ENCODE data around the gene TMEM204.
"Not testable (repeated sequence)": the region's sequence is repeated elsewhere in the genome, so short reads cannot be mapped to it uniquely, and the experiment has no call there.

TMEM204 gene

DNA sequence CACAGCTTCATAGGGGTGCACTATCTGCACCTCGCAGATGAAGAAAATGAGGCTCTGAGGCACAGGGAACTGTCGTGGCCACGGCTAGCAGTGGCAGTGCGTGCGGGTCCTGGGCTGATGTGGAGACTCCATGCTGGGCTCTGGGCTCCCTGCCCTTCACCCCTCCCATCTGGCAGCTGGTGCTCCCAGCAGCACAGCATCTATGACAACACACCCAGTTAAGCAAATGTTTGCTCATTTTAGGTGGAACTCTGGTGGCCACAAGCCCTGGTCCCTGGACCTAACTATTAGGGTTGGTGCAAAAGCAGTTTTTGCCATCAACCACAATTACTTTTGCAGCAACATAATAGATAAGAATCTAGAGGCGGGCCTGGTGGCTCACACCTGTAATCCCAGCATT lies 47.5 kb downstream of the TMEM204 start:
- whole genome bisulfite sequencing, 2 experiments (ENCODE audit: insufficient coverage in 2 of 2) = 94 to 97% methylated on average over 5 to 6 of the region's 6 CpGs
- H3K36me3 ChIP-seq (ENCODE audit: control insufficient read depth, insufficient read depth, low read length) = peaks cover 65% of the 10 kb centered on the region

DNA sequence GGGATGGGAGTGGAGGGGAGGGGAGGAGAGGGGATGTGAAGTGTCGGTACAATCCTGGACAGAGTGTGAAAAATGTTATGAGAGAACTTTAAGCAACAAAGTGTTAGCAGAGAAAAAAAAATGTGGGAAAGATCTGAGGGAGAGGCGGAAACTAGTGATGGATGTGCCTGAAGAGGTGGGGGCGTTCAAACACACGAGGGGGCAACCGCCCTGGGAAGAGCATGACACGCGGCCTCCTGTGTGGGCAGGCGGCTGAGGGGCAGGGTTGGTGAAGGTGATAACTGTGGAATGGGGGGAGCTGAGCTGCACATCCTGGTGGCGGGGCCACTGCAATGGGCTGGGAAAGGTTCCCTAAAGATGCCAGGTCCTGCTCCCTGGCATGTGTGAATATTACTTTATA lies 48.3 kb downstream of the TMEM204 start:
- no peaks in the 10 kb centered on the region for H3K9me3 ChIP-seq (ENCODE audit: control insufficient read depth, low read length)
- no peaks in the 10 kb centered on the region for H3K4me1 ChIP-seq (ENCODE audit: control insufficient read depth, insufficient read depth, low read length, poor library complexity, severe bottlenecking)
- H3K4me3 ChIP-seq (ENCODE audit: extremely low read depth, insufficient read depth, low read length, poor library complexity, severe bottlenecking) = no peak overlapping the region
- H3K36me3 ChIP-seq (ENCODE audit: control insufficient read depth, insufficient read depth, low read length) = peaks cover 73% of the 10 kb centered on the region
- no peak overlapping the region for H3K27ac ChIP-seq (ENCODE audit: low read depth, low read length, severe bottlenecking)
- WGBS, 2 experiments (ENCODE audit: insufficient coverage in 2 of 2) = 94 to 96% methylated on average over 7 to 9 of the region's 9 CpGs

More for the DNA sequence above, 47.5 kb downstream of the TMEM204 start:
- H3K9me3 ChIP-seq (ENCODE audit: control insufficient read depth, low read length) = no peaks in the 10 kb centered on the region
- no peaks in the 10 kb centered on the region for H3K4me1 ChIP-seq (ENCODE audit: control insufficient read depth, insufficient read depth, low read length, poor library complexity, severe bottlenecking)
- no peak overlapping the region for H3K4me3 ChIP-seq (ENCODE audit: extremely low read depth, insufficient read depth, low read length, poor library complexity, severe bottlenecking)
- no peak overlapping the region for H3K27ac ChIP-seq (ENCODE audit: low read depth, low read length, severe bottlenecking)

DNA sequence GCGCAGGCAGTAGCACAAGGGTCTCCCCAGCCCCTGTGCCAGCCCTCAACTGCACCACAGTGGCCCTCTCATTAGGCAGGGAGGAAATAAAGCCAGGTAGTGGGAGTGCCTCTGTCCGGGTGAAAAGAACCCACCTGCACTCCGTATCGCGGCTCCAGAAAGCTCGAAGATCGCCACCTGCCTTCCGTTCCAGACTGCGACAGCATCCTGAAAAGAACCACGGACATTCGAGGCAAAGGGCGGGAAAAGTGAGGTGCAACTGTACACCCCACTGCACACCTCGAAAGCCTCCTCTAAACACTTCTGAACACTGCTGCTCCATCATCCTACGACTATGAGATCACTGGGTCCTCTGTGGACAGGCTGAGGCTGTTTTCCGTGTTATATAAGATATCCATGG lies 49.7 kb downstream of the TMEM204 start:
- Histone ChIP-seq H3K4me1 (ENCODE audit: control insufficient read depth, insufficient read depth, low read length, poor library complexity, severe bottlenecking) (no peaks in the 10 kb centered on the region), H3K9me3 (ENCODE audit: control insufficient read depth, low read length) (no peaks in the 10 kb centered on the region), H3K36me3 (ENCODE audit: control insufficient read depth, insufficient read depth, low read length) (peaks cover 74% of the 10 kb centered on the region), H3K4me3 (ENCODE audit: extremely low read depth, insufficient read depth, low read length, poor library complexity, severe bottlenecking) (no peak overlapping the region), H3K27ac (ENCODE audit: low read depth, low read length, severe bottlenecking) (no peak overlapping the region)
- WGBS, 2 experiments (ENCODE audit: insufficient coverage in 2 of 2) = 92 to 93% methylated on average over 12 to 13 of the region's 15 CpGs

DNA sequence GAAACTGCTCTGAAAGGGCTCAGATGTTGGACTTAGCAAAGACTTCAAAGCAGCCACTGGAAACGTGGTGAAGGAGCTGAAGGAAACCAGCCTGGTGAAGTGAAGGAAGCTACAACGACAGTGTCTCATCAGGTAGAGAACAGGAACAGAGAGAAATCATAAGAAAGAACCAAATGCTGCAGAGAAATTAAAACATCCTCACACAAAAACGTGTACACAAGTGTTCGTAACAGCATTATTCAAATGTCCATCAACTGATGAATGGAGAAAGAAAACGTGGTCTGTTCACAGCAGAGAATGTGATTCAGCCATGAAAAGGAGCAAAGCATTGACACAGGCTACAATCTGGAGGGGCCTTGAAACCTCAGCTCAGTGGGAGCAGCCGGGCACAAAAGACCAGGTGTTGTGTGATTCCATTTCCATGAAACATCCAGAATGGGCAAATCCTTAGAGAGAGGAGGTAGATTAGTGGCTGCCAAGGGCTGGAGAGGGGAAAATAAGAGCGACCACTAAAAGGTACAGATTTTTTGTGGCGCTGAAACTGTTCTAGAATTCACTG lies 51.5 kb downstream of the TMEM204 start:
- no peak overlapping the region for H3K4me3 ChIP-seq (ENCODE audit: extremely low read depth, insufficient read depth, low read length, poor library complexity, severe bottlenecking)
- H3K9me3 ChIP-seq (ENCODE audit: control insufficient read depth, low read length) = no peaks in the 10 kb centered on the region
- H3K27ac ChIP-seq (ENCODE audit: low read depth, low read length, severe bottlenecking) = no peak overlapping the region
- peaks cover 67% of the 10 kb centered on the region for H3K36me3 ChIP-seq (ENCODE audit: control insufficient read depth, insufficient read depth, low read length)
- H3K4me1 ChIP-seq (ENCODE audit: control insufficient read depth, insufficient read depth, low read length, poor library complexity, severe bottlenecking) = no peaks in the 10 kb centered on the region
- WGBS, 2 experiments (ENCODE audit: insufficient coverage in 2 of 2) = 85 to 90% methylated on average over 4 to 7 of the region's 8 CpGs

DNA sequence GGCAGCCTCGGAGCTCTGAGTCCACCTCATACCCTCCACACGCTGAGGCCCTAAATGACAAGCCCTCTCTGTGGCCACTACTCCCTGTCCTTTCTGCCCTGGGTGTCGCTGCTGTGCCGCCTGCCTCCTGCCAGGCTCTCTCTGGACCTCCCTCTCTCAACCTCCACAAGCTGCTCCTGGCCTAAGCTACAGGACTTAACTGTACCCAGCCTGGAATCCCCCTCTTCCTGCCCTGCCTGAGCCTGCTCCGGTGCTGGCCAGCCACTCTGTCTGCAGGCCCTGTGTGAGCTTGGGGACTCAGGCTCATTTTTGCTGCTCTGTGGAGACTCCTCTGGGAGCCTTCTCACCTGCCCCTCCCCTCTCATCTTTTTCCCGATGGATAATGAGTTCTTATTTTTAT lies 56.9 kb downstream of the TMEM204 start:
- 92 to 96% methylated on average over 4 to 5 of the region's 6 CpGs for WGBS, 2 experiments (ENCODE audit: insufficient coverage in 2 of 2)
- no peaks in the 10 kb centered on the region for H3K4me1 ChIP-seq (ENCODE audit: control insufficient read depth, insufficient read depth, low read length, poor library complexity, severe bottlenecking)
- no peak overlapping the region for H3K4me3 ChIP-seq (ENCODE audit: extremely low read depth, insufficient read depth, low read length, poor library complexity, severe bottlenecking)
- no peak overlapping the region for H3K27ac ChIP-seq (ENCODE audit: low read depth, low read length, severe bottlenecking)
- no peaks in the 10 kb centered on the region for H3K9me3 ChIP-seq (ENCODE audit: control insufficient read depth, low read length)
- H3K36me3 ChIP-seq (ENCODE audit: control insufficient read depth, insufficient read depth, low read length) = peaks cover 19% of the 10 kb centered on the region

DNA sequence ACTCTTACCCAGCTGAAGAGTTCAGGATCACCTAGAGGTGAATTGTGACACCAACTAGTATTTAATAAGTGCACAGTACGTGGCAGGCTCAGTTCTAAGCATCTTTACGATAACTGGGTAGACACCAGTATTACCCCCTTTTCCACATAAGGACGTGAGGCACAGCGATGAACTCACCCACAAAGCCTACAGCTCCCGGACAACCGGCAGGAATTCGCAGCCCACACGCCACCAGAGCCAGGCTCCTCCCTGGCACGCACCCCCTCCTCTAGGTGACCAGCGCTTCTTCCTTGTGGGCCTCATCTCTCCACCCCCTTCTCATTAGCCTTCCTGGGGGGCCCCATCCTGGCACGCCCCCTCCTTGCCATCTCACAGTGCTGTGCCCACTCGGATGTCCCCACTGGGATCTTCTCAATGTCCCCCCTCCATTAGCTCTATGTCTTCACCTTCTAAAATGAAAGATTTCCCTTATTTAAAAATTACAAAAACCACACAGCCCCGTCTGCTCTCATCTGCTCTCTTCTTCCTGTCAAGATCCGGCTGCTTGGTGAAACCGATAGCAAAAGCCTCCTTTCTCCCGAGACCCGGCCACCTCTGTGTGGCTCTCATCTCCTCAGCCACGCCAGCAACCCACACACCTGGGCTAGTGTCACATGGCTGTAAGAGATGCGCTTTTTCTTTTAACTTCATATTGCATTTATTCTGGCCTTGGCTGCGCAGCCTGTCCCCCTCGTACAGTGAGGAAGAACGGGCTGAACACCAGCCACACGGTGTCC lies 57.7 kb downstream of the TMEM204 start:
- Histone ChIP-seq H3K4me3 (ENCODE audit: extremely low read depth, insufficient read depth, low read length, poor library complexity, severe bottlenecking) (no peak overlapping the region), H3K27ac (ENCODE audit: low read depth, low read length, severe bottlenecking) (no peak overlapping the region), H3K36me3 (ENCODE audit: control insufficient read depth, insufficient read depth, low read length) (peaks cover 14% of the 10 kb centered on the region), H3K4me1 (ENCODE audit: control insufficient read depth, insufficient read depth, low read length, poor library complexity, severe bottlenecking) (no peaks in the 10 kb centered on the region), H3K9me3 (ENCODE audit: control insufficient read depth, low read length) (no peaks in the 10 kb centered on the region)
- WGBS, 2 experiments (ENCODE audit: insufficient coverage in 2 of 2) = 91 to 95% methylated on average over 19 to 23 of the region's 23 CpGs

DNA sequence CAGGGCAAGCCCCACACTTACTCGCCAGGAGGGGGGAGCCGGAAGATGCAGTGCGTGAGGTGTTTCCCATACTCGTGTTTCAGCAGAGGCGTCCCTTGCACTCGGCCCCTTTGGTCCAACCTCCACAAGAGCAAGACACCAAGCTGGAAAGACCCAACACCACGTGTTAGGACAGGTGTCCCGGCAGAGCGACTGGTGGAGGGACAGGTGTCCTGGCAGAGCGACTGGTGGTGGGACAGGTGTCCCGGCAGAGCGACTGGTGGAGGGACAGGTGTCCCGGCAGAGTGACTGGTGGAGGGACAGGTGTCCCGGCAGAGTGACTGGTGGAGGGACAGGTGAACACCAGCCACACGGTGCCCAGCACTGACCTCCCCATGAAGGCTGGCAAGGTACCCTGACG lies 59.0 kb downstream of the TMEM204 start:
- no peaks in the 10 kb centered on the region for H3K4me1 ChIP-seq (ENCODE audit: control insufficient read depth, insufficient read depth, low read length, poor library complexity, severe bottlenecking)
- WGBS, 2 experiments (ENCODE audit: insufficient coverage in 2 of 2) = 95 to 99% methylated on average over 15 of the region's 16 CpGs
- H3K4me3 ChIP-seq (ENCODE audit: extremely low read depth, insufficient read depth, low read length, poor library complexity, severe bottlenecking) = no peak overlapping the region
- H3K36me3 ChIP-seq (ENCODE audit: control insufficient read depth, insufficient read depth, low read length) = peaks cover 19% of the 10 kb centered on the region
- no peaks in the 10 kb centered on the region for H3K9me3 ChIP-seq (ENCODE audit: control insufficient read depth, low read length)
- no peak overlapping the region for H3K27ac ChIP-seq (ENCODE audit: low read depth, low read length, severe bottlenecking)

DNA sequence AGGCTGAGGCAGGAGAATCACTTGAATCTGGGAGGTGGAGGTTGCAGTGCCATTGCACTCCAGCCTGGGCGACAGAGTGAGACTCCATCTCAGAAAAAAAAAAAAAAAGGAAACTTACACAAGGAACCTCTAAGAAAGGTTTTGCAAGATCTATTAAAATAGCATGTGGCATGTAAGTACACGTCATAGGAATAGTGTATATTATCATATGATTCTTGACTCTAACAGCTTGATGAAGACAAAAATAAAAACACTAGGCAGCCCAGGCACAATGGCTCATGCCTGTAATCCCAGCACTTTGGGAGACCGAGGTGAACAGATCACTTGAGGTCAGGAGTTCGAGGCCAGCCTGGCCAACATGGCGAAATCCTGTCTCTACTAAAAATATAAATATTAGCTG lies 62.0 kb downstream of the TMEM204 start:
- WGBS, 2 experiments (ENCODE audit: insufficient coverage in 2 of 2) = 78 to 79% methylated on average over 1 to 3 of the region's 5 CpGs
- H3K4me3 ChIP-seq (ENCODE audit: extremely low read depth, insufficient read depth, low read length, poor library complexity, severe bottlenecking); H3K9me3 ChIP-seq (ENCODE audit: control insufficient read depth, low read length); H3K4me1 ChIP-seq (ENCODE audit: control insufficient read depth, insufficient read depth, low read length, poor library complexity, severe bottlenecking); H3K27ac ChIP-seq (ENCODE audit: low read depth, low read length, severe bottlenecking): not testable (repeated sequence)
- H3K36me3 ChIP-seq (ENCODE audit: control insufficient read depth, insufficient read depth, low read length) = peaks cover 26% of the 10 kb centered on the region

DNA sequence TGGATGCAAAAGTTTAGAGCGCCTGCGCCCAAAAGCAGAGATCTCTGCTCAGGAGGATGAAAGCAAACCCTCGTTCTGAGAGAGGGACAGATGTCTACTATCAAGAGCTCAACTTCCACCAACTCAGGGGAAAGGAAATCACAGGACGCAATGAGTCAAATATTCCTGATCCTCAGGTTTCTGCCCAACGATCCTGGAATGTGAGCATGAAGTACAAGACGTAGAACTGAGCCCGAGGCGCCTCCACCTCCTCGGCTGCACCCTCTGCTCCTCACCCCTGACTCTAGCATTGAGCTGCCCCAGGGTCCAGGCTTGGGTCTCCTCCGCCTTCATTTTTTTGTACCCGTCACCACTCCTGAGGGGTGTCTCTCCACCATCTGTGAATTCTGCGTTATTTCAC lies 63.0 kb downstream of the TMEM204 start:
- Histone ChIP-seq H3K27ac (ENCODE audit: low read depth, low read length, severe bottlenecking) (no peak overlapping the region), H3K9me3 (ENCODE audit: control insufficient read depth, low read length) (no peaks in the 10 kb centered on the region), H3K4me3 (ENCODE audit: extremely low read depth, insufficient read depth, low read length, poor library complexity, severe bottlenecking) (no peak overlapping the region), H3K4me1 (ENCODE audit: control insufficient read depth, insufficient read depth, low read length, poor library complexity, severe bottlenecking) (no peaks in the 10 kb centered on the region), H3K36me3 (ENCODE audit: control insufficient read depth, insufficient read depth, low read length) (peaks cover 35% of the 10 kb centered on the region)
- 94 to 95% methylated on average over 12 of the region's 12 CpGs for WGBS, 2 experiments (ENCODE audit: insufficient coverage in 2 of 2)

DNA sequence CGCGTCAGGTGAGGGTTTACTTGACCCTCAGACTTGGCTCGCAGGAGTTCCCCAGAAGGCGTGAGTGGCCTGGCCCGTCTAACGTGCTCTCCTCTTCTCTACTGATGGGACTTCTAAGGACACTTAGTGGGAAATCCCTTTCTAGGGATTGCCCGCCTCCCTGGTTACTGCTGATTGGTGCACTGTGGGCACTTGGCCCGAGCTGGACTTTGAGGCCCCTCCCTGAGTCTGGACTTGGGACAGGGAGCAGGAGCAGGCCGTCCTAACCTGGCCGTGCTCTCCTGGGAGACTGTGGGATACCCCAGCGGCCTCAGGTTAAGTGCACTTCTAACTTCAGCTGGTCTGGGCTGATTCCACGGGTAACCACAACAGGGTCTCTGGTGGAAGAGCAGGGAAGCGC lies 63.7 kb downstream of the TMEM204 start:
- 94 to 95% methylated on average over 12 of the region's 13 CpGs for WGBS, 2 experiments (ENCODE audit: insufficient coverage in 2 of 2)
- H3K36me3 ChIP-seq (ENCODE audit: control insufficient read depth, insufficient read depth, low read length) = peaks cover 39% of the 10 kb centered on the region

DNA sequence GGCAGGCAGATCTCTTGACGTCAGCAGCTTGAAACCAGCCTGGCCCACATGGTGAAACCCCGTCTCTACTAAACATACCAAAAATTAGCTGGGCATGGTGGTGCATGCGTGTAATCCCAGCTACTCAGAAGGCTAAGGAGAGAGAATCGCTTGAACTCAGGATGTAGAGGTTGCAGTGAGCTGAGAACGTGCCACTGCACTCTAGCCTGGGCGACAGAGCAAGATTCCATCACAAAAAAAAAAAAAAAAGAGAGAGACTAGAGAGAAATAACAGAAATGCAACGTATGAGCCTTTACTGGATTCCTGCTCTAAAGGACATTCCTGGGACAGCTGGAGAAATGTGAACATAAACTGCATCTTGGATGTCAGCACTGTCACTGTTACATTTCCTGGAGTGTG lies 67.6 kb downstream of the TMEM204 start:
- Histone ChIP-seq H3K36me3 (ENCODE audit: control insufficient read depth, insufficient read depth, low read length) (peaks cover 41% of the 10 kb centered on the region), H3K9me3 (ENCODE audit: control insufficient read depth, low read length) (no peaks in the 10 kb centered on the region), H3K27ac (ENCODE audit: low read depth, low read length, severe bottlenecking) (no peak overlapping the region), H3K4me3 (ENCODE audit: extremely low read depth, insufficient read depth, low read length, poor library complexity, severe bottlenecking) (no peak overlapping the region), H3K4me1 (ENCODE audit: control insufficient read depth, insufficient read depth, low read length, poor library complexity, severe bottlenecking) (no peaks in the 10 kb centered on the region)
- 86 to 96% methylated on average over 4 to 6 of the region's 7 CpGs for WGBS, 2 experiments (ENCODE audit: insufficient coverage in 2 of 2)

More for the DNA sequence above, 63.7 kb downstream of the TMEM204 start:
- no peak overlapping the region for H3K27ac ChIP-seq (ENCODE audit: low read depth, low read length, severe bottlenecking)
- H3K4me3 ChIP-seq (ENCODE audit: extremely low read depth, insufficient read depth, low read length, poor library complexity, severe bottlenecking) = no peak overlapping the region
- no peaks in the 10 kb centered on the region for H3K9me3 ChIP-seq (ENCODE audit: control insufficient read depth, low read length)
- H3K4me1 ChIP-seq (ENCODE audit: control insufficient read depth, insufficient read depth, low read length, poor library complexity, severe bottlenecking) = no peaks in the 10 kb centered on the region

Measured in mesodermal cell (in vitro differentiated cells).